IMR-90 (cell line): ENCODE measurements around the gene PCCA. TPM values are rescaled to one million over a fixed set of nuclear protein-coding genes. Genes with fewer than 3 reads are reported as not detected.

Source experiments
- ATAC-seq: fragments of 200-7000 bp; cut with Tn5 transposase; 2 replicates; pipeline ENCODE4 v1.9.1; 2020; ENCODE audit warnings: low read depth, mild to moderate bottlenecking, moderate library complexity
- BruUV-seq: library from RNA; stranded (reverse); fragments of 400-500 nt; replicated peaks from 2 replicates; lab custom pipeline; 2021; lab: Mats Ljungman, UMichigan
- CTCF ChIA-PET: fragments of 300-600 bp; formaldehyde crosslinking; extraction: SDS; loops from one replicate; lab custom pipeline; 2021; ENCODE audit warnings: antibody characterized with exemption; lab: Yijun Ruan, JAX
- POLR2A ChIA-PET: fragments of 300-600 bp; sonication (Branson Sonifier 250); formaldehyde crosslinking; loops from one replicate; lab custom pipeline; 2022; ENCODE audit warnings: antibody characterized with exemption; ENCODE audit not compliant: unreplicated experiment; lab: Charles Lee
- DNase-seq: peaks from one replicate; pipeline ENCODE4 v3.0.0; 2013
- H2AFZ ChIP-seq: replicated peaks from 2 replicates; pipeline ENCODE3; 2013; ENCODE audit warnings: low read length, mild to moderate bottlenecking; ENCODE audit not compliant: poor library complexity
- H2AK5ac ChIP-seq: 2 replicates; pipeline ENCODE4 v1.6.1; 2013; ENCODE audit warnings: low read depth, low read length, inconsistent platforms
- H2AK9ac ChIP-seq: replicated peaks from 2 replicates; pipeline ENCODE3; 2013; ENCODE audit warnings: mild to moderate bottlenecking, low read depth, low read length, moderate library complexity; ENCODE audit not compliant: poor library complexity
- H2BK120ac ChIP-seq: 2 replicates; pipeline ENCODE4 v1.6.1; 2013; ENCODE audit warnings: low read depth, low read length, inconsistent platforms
- H2BK15ac ChIP-seq: 3 replicates; pipeline ENCODE4 v1.6.1; 2013; ENCODE audit warnings: low read depth, low read length, inconsistent platforms
- H2BK20ac ChIP-seq: 2 replicates; pipeline ENCODE4 v1.6.1; 2013; ENCODE audit warnings: low read depth, mild to moderate bottlenecking, inconsistent platforms, low read length, moderate library complexity
- H2BK5ac ChIP-seq: 2 replicates; pipeline ENCODE4 v1.6.1; 2013; ENCODE audit warnings: mild to moderate bottlenecking, low read depth, low read length, inconsistent platforms; ENCODE audit not compliant: poor library complexity, severe bottlenecking
- H3K14ac ChIP-seq: replicated peaks from 2 replicates; pipeline ENCODE4 v1.6.1; 2013; ENCODE audit warnings: low read depth, low read length, inconsistent platforms
- H3K18ac ChIP-seq: 2 replicates; pipeline ENCODE4 v1.6.1; 2013; ENCODE audit warnings: low read depth, low read length, control low read depth
- H3K23ac ChIP-seq: 2 replicates; pipeline ENCODE4 v1.6.1; 2013; ENCODE audit warnings: low read depth, low read length, inconsistent platforms
- H3K27ac ChIP-seq: 2 replicates; pipeline ENCODE4 v1.5.1; 2013; ENCODE audit warnings: mild to moderate bottlenecking, control low read depth, low read length; ENCODE audit not compliant: insufficient read depth
- H3K27me3 ChIP-seq: 2 replicates; pipeline ENCODE4 v1.6.1; 2013; ENCODE audit warnings: low read length; ENCODE audit not compliant: control insufficient read depth, insufficient read depth
- H3K36me3 ChIP-seq: 2 replicates; pipeline ENCODE4 v1.6.1; 2013; ENCODE audit warnings: low read length, mixed read lengths; ENCODE audit not compliant: control insufficient read depth, insufficient read depth
- H3K4ac ChIP-seq: 2 replicates; pipeline ENCODE4 v1.6.1; 2013; ENCODE audit warnings: low read depth, low read length, inconsistent platforms
- H3K4me1 ChIP-seq: 2 replicates; pipeline ENCODE4 v1.6.1; 2013; ENCODE audit warnings: low read length, mixed read lengths; ENCODE audit not compliant: control insufficient read depth, insufficient read depth
- H3K4me2 ChIP-seq: 2 replicates; pipeline ENCODE4 v1.6.1; 2013; ENCODE audit warnings: low read depth, mild to moderate bottlenecking, control low read depth, low read length, moderate library complexity
- H3K4me3 ChIP-seq: 2 replicates; pipeline ENCODE4 v1.5.1; 2013; ENCODE audit warnings: low read depth, mild to moderate bottlenecking, control low read depth, low read length, moderate library complexity; ENCODE audit not compliant: insufficient read depth
- H3K56ac ChIP-seq: 2 replicates; pipeline ENCODE4 v1.6.1; 2013; ENCODE audit warnings: low read length, inconsistent platforms; ENCODE audit not compliant: insufficient read depth; ENCODE audit errors: extremely low read depth
- H3K79me1 ChIP-seq, 2 experiments: 2 replicates each; pipeline ENCODE4 v1.6.1; 2013; ENCODE audit warnings: low read length in 2 of 2, inconsistent platforms in 1 of 2, low read depth in 1 of 2
- H3K9ac ChIP-seq: 2 replicates; pipeline ENCODE4 v1.6.1; 2013; ENCODE audit warnings: low read depth, low read length, control low read depth
- H3K9me1 ChIP-seq: 2 replicates; pipeline ENCODE4 v1.6.1; 2013; ENCODE audit warnings: low read length, inconsistent platforms; ENCODE audit not compliant: insufficient read depth
- H3K9me3 ChIP-seq: 2 replicates; pipeline ENCODE4 v1.6.1; 2013; ENCODE audit warnings: low read length; ENCODE audit not compliant: control insufficient read depth, insufficient read depth
- H4K20me1 ChIP-seq: 2 replicates; pipeline ENCODE4 v1.6.1; 2013; ENCODE audit warnings: low read length, inconsistent platforms; ENCODE audit not compliant: insufficient read depth
- H4K5ac ChIP-seq: 2 replicates; pipeline ENCODE4 v1.6.1; 2013; ENCODE audit warnings: mild to moderate bottlenecking, low read depth, low read length, control low read depth
- H4K8ac ChIP-seq, 2 experiments: 2 replicates each; pipeline ENCODE4 v1.6.1; 2013; ENCODE audit warnings: low read depth in 2 of 2, low read length in 2 of 2, control low read depth in 1 of 2, inconsistent platforms in 1 of 2
- H4K91ac ChIP-seq: 2 replicates; pipeline ENCODE4 v1.6.1; 2013; ENCODE audit warnings: low read depth, low read length, inconsistent platforms; ENCODE audit not compliant: insufficient read depth
- BHLHE40 ChIP-seq: fragments of 150-350 bp; IDR thresholded peaks from 2 replicates; pipeline ENCODE4 v1.6.1; 2016; ENCODE audit warnings: mild to moderate bottlenecking, low read depth, low read length
- CEBPB ChIP-seq: IDR thresholded peaks from 2 replicates; pipeline ENCODE4 v1.6.1; 2012; ENCODE audit warnings: low read depth, low read length, improper control_type of control experiment
- CHD1 ChIP-seq: IDR thresholded peaks from 2 replicates; pipeline ENCODE4 v1.6.1; 2012; ENCODE audit warnings: low read depth, low read length, improper control_type of control experiment
- FOS ChIP-seq: fragments of 150-350 bp; IDR thresholded peaks from 2 replicates; pipeline ENCODE4 v1.6.1; 2016; ENCODE audit warnings: low read depth, low read length
- MAFK ChIP-seq: IDR thresholded peaks from 2 replicates; pipeline ENCODE4 v1.6.1; 2012; ENCODE audit warnings: low read depth, low read length, improper control_type of control experiment
- MXI1 ChIP-seq: IDR thresholded peaks from 2 replicates; pipeline ENCODE4 v1.6.1; 2012; ENCODE audit warnings: low read depth, mild to moderate bottlenecking, low read length, moderate library complexity, borderline replicate concordance
- NFE2L2 ChIP-seq: fragments of 150-350 bp; IDR thresholded peaks from 2 replicates; pipeline ENCODE4 v1.6.1; 2016; ENCODE audit warnings: low read depth, mild to moderate bottlenecking, low read length
- POLR2A ChIP-seq: IDR thresholded peaks from 2 replicates; pipeline ENCODE4 v1.6.1; 2012; ENCODE audit warnings: mild to moderate bottlenecking, low read depth, low read length
- RAD21 ChIP-seq: IDR thresholded peaks from 2 replicates; pipeline ENCODE4 v1.6.1; 2012; ENCODE audit warnings: low read length, improper control_type of control experiment
- RCOR1 ChIP-seq: IDR thresholded peaks from 2 replicates; pipeline ENCODE4 v1.6.1; 2012; ENCODE audit warnings: mild to moderate bottlenecking, low read length, improper control_type of control experiment; ENCODE audit not compliant: insufficient replicate concordance
- RFX5 ChIP-seq: IDR thresholded peaks from 2 replicates; pipeline ENCODE4 v1.8.0; 2012; ENCODE audit warnings: low read depth, mild to moderate bottlenecking, low read length, moderate library complexity
- SMC3 ChIP-seq: fragments of 150-350 bp; IDR thresholded peaks from 2 replicates; pipeline ENCODE4 v1.6.1; 2016; ENCODE audit warnings: low read depth, mild to moderate bottlenecking, antibody characterized with exemption, low read length, moderate library complexity
- WGBS, 2 experiments: methylation state at CpG; one replicate each; pipeline versions ENCODE4 v1.1.5 to v1.1.7; 2013; ENCODE audit warnings: missing lambda C conversion rate in 2 of 2; ENCODE audit not compliant: insufficient read length in 1 of 2; ENCODE audit errors: extremely low coverage in 2 of 2; 5-methylcytosine and 5-hydroxymethylcytosine counted together
- dilution Hi-C: fragments of 300-500 bp; cut with HindIII; formaldehyde crosslinking; loops from one replicate; pipeline ENCODE4 v1.14.3; 2018; ENCODE audit warnings: low sequenced_read_pairs; ENCODE audit not compliant: unreplicated experiment
- in situ Hi-C: fragments of 300-500 bp; cut with MboI; formaldehyde crosslinking; loops from 3 replicates; pipeline ENCODE4 v1.14.3; 2019; ENCODE audit warnings: low sequenced_read_pairs, inconsistent platforms, mixed read lengths
- intact Hi-C: fragments of 100-400 bp; cut with micrococcal nuclease; formaldehyde crosslinking; loops from 2 replicates; pipeline ENCODE4 v1.10.0; 2022
- polyA plus RNA-seq, 3 experiments: library from polyadenylated mRNA; depleted of rRNA; stranded (reverse); fragments of >200 nt; gene quantifications; 2 replicates each; pipeline ENCODE4 v1.2.3, GENCODE V29; 2012; ENCODE audit warnings: low replicate concordance in 1 of 3
- total RNA-seq: library from RNA; depleted of rRNA; stranded (reverse); fragments of >200 nt; gene quantifications from 2 replicates; pipeline ENCODE4 v1.2.3, GENCODE V29; 2012
- TF ChIP-seq, protein P1 (sequence below): fragments of 150-350 bp; IDR thresholded peaks from 2 replicates; pipeline ENCODE4 v1.6.1; 2017; ENCODE audit warnings: mild to moderate bottlenecking, antibody characterized with exemption, low read length, low read depth
- TF ChIP-seq, protein P2 (sequence below): fragments of 150-350 bp; IDR thresholded peaks from 2 replicates; pipeline ENCODE4 v1.6.1; 2016; ENCODE audit warnings: low read depth, mild to moderate bottlenecking, low read length, moderate library complexity, borderline replicate concordance
- TF ChIP-seq, protein P3 (sequence below): conservative IDR thresholded peaks from 2 replicates; pipeline ENCODE4 v1.5.1; 2012; ENCODE audit warnings: mild to moderate bottlenecking, low read depth, low read length, improper control_type of control experiment

PCCA gene
- total and polyA plus RNA-seq, 2 of the 4 experiments (the other 2 are of a cell fraction): 7.6 to 24.0 TPM

DNA sequence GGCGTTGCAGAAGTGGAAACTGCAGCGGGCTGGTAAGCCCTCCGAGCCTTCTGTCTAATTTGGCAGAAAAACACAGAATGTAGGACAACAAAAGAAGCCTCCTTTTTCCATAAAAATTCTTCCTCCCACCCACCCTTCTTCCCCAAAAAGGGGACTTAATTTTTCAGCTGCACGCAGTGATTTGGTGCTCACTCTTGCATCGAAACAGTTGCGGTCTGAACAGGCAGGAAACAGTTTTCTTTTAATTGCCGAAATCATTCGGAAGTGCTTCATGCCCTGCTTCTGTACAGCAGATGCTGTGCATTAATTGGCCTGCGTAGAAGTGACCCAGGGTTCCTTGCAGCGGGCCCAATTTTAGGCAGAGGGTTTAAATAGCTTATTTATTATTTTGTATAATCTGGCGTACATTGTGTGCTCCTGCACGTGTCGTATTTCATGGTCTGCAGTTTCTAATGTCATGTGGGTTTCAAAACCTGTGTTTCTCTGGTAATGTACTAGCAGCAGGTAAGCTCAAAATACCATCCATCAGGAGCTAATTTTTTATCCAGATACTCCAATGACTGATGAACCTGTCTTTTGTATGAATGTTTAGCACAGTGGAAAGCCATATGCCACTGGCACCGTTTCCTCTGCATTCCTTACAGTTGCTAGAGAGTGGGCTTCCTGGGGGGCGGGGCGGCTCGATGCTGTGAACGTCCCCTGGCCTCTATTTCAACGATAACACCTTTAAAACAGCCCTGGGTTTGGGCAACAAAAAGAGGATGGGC, 433.1 kb downstream of the PCCA start:
- H4K8ac ChIP-seq: no peak overlapping the region
- no peak overlapping the region for H2AK9ac ChIP-seq
- WGBS, 2 experiments: 87% methylated on average over 6 of the region's 19 CpGs; no CpG with 5 or more reads in 1 of the 2 experiments
- no peak overlapping the region for H3K9ac ChIP-seq
- no peak overlapping the region for H3K4me2 ChIP-seq
- H3K23ac ChIP-seq: no peak overlapping the region
- no peaks in the 10 kb centered on the region for H4K20me1 ChIP-seq
- H3K79me1 ChIP-seq: no peaks in the 10 kb centered on the region
- ChIA-PET POLR2A (no interaction called here), CTCF (no interaction called here)
- TF ChIP-seq NFE2L2: no peak
- no peak for TF ChIP-seq FOS
- TF ChIP-seq CEBPB: no peak
- TF ChIP-seq RAD21: no peak
- TF ChIP-seq, protein P1, sequence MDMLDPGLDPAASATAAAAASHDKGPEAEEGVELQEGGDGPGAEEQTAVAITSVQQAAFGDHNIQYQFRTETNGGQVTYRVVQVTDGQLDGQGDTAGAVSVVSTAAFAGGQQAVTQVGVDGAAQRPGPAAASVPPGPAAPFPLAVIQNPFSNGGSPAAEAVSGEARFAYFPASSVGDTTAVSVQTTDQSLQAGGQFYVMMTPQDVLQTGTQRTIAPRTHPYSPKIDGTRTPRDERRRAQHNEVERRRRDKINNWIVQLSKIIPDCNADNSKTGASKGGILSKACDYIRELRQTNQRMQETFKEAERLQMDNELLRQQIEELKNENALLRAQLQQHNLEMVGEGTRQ: no peak
- no peak for TF ChIP-seq CHD1
- no peak for TF ChIP-seq MAFK
- TF ChIP-seq RCOR1: no peak
- no peak for TF ChIP-seq SMC3
- TF ChIP-seq RFX5: no peak
- TF ChIP-seq, protein P2, sequence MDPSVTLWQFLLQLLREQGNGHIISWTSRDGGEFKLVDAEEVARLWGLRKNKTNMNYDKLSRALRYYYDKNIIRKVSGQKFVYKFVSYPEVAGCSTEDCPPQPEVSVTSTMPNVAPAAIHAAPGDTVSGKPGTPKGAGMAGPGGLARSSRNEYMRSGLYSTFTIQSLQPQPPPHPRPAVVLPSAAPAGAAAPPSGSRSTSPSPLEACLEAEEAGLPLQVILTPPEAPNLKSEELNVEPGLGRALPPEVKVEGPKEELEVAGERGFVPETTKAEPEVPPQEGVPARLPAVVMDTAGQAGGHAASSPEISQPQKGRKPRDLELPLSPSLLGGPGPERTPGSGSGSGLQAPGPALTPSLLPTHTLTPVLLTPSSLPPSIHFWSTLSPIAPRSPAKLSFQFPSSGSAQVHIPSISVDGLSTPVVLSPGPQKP: no peak
- no peak for TF ChIP-seq POLR2A
- TF ChIP-seq BHLHE40: no peak
- no peak for TF ChIP-seq MXI1
- TF ChIP-seq, protein P3, sequence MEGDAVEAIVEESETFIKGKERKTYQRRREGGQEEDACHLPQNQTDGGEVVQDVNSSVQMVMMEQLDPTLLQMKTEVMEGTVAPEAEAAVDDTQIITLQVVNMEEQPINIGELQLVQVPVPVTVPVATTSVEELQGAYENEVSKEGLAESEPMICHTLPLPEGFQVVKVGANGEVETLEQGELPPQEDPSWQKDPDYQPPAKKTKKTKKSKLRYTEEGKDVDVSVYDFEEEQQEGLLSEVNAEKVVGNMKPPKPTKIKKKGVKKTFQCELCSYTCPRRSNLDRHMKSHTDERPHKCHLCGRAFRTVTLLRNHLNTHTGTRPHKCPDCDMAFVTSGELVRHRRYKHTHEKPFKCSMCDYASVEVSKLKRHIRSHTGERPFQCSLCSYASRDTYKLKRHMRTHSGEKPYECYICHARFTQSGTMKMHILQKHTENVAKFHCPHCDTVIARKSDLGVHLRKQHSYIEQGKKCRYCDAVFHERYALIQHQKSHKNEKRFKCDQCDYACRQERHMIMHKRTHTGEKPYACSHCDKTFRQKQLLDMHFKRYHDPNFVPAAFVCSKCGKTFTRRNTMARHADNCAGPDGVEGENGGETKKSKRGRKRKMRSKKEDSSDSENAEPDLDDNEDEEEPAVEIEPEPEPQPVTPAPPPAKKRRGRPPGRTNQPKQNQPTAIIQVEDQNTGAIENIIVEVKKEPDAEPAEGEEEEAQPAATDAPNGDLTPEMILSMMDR: no peak
- no peak overlapping the region for H2BK5ac ChIP-seq
- H3K36me3 ChIP-seq: peaks cover 6% of the 10 kb centered on the region
- no peak overlapping the region for H3K18ac ChIP-seq
- H3K4me1 ChIP-seq: no peaks in the 10 kb centered on the region
- no peak for ATAC-seq
- no peak overlapping the region for H2AK5ac ChIP-seq
- no peaks in the 10 kb centered on the region for H3K9me3 ChIP-seq
- intact Hi-C loops: no loop called here
- no peak overlapping the region for H3K4ac ChIP-seq
- H2AFZ ChIP-seq: no peak overlapping the region
- no peaks in the 10 kb centered on the region for H3K27me3 ChIP-seq
- H3K9me1 ChIP-seq: no peaks in the 10 kb centered on the region; the same call in 1 of the 2 replicates
- H2BK20ac ChIP-seq: no peak overlapping the region
- no peak overlapping the region for H4K91ac ChIP-seq
- no peak overlapping the region for H2BK15ac ChIP-seq
- no peak overlapping the region for H3K56ac ChIP-seq
- no peak overlapping the region for H3K4me3 ChIP-seq
- in situ Hi-C loops: no loop called here
- no peak overlapping the region for H3K14ac ChIP-seq
- no peak overlapping the region for H3K27ac ChIP-seq
- DNase-seq: no peak
- dilution Hi-C loops: no loop called here
- BruUV-seq: no TSS peak
- no peak overlapping the region for H2BK120ac ChIP-seq
- no peak overlapping the region for H4K5ac ChIP-seq
